Measurements from ENCODE around the gene FUT6.

GRCh38 chr19:5877427-5877826 lies 37.9 kb upstream of the FUT6 start:
- TF ChIP-seq MAX (IDR thresholded peaks at IDR 0.05; ENCODE audit: low read depth, low read length) (no peak), CTCF (IDR thresholded peaks at IDR 0.05; ENCODE audit: low read depth, low read length) (no peak)
